Type B pancreatic cell (in vitro differentiated cells): ENCODE measurements around the gene MEIS2. TPM values are rescaled to one million over a fixed set of nuclear protein-coding genes. Genes with fewer than 3 reads are reported as not detected.

Source experiments
- DNase-seq: peaks from one replicate; pipeline ENCODE4 v3.0.0; 2021; ENCODE audit warnings: mixed read lengths; ENCODE audit not compliant: unreplicated experiment; ENCODE audit errors: extremely low spot score
- H3K27ac Mint-ChIP-seq: 2 replicates; pipeline ENCODE4 v1.8.0; 2021; ENCODE audit warnings: mild to moderate bottlenecking, mixed read lengths
- H3K27me3 Mint-ChIP-seq: 2 replicates; pipeline ENCODE4 v1.8.0; 2021; ENCODE audit warnings: mixed read lengths
- H3K36me3 Mint-ChIP-seq: 2 replicates; pipeline ENCODE4 v1.8.0; 2021; ENCODE audit warnings: mixed read lengths
- H3K4me1 Mint-ChIP-seq: one replicate; pipeline ENCODE4 v1.8.0; 2021; ENCODE audit warnings: mixed read lengths; ENCODE audit not compliant: unreplicated experiment
- H3K4me3 Mint-ChIP-seq: 2 replicates; pipeline ENCODE4 v1.8.0; 2021; ENCODE audit warnings: mild to moderate bottlenecking, mixed read lengths
- H3K9me3 Mint-ChIP-seq: 2 replicates; pipeline ENCODE4 v1.8.0; 2021; ENCODE audit warnings: mixed read lengths
- total RNA-seq: library from RNA; stranded (reverse); gene quantifications from 2 replicates; pipeline ENCODE4 v1.2.1, GENCODE V29; 2021; ENCODE audit warnings: low replicate concordance
- TF ChIP-seq, protein P1 (sequence below): fragments of 200-600 bp; sonication (generic); conservative IDR thresholded peaks from 2 replicates; pipeline ENCODE4 v1.5.0; 2021; ENCODE audit warnings: antibody characterized with exemption, mild to moderate bottlenecking

The MEIS2 gene
- total RNA-seq, 1 donor from 2014 or later, result 211 TPM

DNA sequence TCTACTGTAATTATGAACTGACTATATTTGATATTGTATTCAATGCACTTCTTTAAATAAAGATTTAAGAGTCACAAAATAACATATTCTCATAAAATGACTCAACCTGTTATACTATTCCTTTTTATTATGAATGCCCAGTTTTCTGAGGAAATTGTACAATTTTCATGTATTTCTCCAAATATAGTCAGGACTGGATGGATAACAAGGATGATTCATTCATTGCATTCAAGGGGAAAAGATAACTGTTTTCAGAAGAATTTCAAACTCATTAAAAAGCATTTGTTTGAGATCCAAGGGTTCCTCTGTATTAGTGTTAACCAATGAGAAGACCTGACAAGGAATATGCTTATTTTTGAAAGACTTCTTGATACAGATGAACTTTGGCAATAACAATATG, 163.7 kb downstream of the MEIS2 start:
- Mint-ChIP-seq H3K4me3 (no peak overlapping the region), H3K9me3 (no peaks in the 10 kb centered on the region), H3K4me1 (peaks cover 35% of the 10 kb centered on the region), H3K36me3 (peaks cover 57% of the 10 kb centered on the region), H3K27ac (no peak overlapping the region), H3K27me3 (no peaks in the 10 kb centered on the region)
- no peak for DNase-seq
- TF ChIP-seq, protein P1, sequence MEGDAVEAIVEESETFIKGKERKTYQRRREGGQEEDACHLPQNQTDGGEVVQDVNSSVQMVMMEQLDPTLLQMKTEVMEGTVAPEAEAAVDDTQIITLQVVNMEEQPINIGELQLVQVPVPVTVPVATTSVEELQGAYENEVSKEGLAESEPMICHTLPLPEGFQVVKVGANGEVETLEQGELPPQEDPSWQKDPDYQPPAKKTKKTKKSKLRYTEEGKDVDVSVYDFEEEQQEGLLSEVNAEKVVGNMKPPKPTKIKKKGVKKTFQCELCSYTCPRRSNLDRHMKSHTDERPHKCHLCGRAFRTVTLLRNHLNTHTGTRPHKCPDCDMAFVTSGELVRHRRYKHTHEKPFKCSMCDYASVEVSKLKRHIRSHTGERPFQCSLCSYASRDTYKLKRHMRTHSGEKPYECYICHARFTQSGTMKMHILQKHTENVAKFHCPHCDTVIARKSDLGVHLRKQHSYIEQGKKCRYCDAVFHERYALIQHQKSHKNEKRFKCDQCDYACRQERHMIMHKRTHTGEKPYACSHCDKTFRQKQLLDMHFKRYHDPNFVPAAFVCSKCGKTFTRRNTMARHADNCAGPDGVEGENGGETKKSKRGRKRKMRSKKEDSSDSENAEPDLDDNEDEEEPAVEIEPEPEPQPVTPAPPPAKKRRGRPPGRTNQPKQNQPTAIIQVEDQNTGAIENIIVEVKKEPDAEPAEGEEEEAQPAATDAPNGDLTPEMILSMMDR, result no peak

DNA sequence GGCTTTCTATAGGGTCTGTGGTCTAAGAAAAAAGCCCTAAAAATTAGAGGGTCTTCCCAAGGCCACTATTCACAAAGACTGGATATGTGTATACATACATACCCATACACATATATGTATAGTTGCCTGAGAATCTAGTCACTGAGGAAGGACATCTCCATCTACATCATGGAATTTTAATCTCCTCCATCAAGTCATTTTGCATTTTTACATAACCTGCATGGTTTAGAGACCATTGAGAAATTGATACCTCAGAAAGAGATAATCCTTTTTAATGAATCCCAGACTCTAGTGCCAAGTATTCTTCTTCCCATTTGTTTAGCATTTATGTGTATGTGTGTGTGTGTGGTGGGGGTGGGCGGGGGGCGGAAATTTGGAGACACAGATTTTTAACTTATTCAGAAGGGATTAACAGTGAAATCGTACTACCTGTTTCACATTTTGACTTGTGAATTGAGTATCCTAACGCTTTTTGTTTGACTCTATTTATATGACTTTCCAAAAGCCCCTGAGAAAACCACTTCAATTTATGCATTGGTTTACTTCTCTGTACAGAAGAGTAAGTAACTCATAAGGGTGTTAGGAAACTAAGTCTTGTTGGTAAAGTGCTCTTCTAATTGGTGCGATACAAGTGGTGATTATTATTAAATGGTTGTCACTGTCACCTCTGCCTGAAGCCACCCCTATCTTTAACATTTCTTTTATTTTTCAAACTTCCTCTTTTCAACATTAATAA, 166.9 kb downstream of the MEIS2 start:
- Mint-ChIP-seq H3K27me3 (no peaks in the 10 kb centered on the region), H3K9me3 (no peaks in the 10 kb centered on the region), H3K27ac (no peak overlapping the region), H3K4me3 (no peak overlapping the region), H3K36me3 (peaks cover 59% of the 10 kb centered on the region), H3K4me1 (peaks cover 16% of the 10 kb centered on the region)
- TF ChIP-seq, protein P1, result no peak
- no peak for DNase-seq

DNA sequence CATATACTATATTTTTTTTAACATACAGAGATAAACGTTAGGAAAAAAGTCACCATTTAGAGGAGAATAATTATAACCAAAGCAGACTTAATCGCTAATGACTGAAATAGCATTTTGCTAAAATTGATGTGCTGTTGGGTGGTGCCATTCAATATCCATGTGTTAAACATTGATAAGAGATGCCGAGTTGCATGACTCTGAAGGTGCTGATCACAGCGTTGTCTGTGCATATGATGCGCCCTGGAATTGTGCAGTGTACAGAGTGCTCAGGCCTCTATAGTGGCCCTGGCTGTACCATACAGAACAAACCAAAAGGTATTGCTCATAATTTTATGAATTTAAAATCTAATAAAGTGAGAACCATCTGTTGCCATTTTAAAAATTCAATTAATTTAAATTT, 168.3 kb downstream of the MEIS2 start:
- Mint-ChIP-seq H3K36me3 (peaks cover 61% of the 10 kb centered on the region), H3K27me3 (no peaks in the 10 kb centered on the region), H3K4me3 (no peak overlapping the region), H3K27ac (no peak overlapping the region), H3K9me3 (no peaks in the 10 kb centered on the region), H3K4me1 (peaks cover 18% of the 10 kb centered on the region)
- TF ChIP-seq, protein P1, result no peak
- DNase-seq, result no peak

DNA sequence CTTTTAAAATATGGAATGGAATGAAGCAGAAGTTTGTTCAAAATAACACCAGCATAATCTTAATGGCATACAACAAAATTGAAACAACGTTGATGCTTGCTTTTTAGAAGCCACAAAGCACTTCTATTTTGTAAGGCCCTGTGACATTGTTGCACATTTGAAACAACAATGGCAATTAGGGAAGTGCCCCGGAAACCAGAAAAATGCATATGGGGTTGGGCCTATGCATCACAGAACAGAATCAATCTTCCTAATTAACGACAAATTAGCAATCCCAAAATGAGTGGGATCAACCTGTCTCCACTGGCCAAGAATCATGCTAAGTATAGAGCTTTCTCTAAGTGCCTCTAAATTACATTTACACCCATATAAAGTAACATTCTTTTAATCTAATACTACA, 168.9 kb downstream of the MEIS2 start:
- Mint-ChIP-seq H3K9me3 (no peaks in the 10 kb centered on the region), H3K4me1 (peaks cover 24% of the 10 kb centered on the region), H3K27ac (no peak overlapping the region), H3K36me3 (peaks cover 57% of the 10 kb centered on the region), H3K27me3 (no peaks in the 10 kb centered on the region), H3K4me3 (no peak overlapping the region)
- DNase-seq, result no peak
- TF ChIP-seq, protein P1, result no peak

DNA sequence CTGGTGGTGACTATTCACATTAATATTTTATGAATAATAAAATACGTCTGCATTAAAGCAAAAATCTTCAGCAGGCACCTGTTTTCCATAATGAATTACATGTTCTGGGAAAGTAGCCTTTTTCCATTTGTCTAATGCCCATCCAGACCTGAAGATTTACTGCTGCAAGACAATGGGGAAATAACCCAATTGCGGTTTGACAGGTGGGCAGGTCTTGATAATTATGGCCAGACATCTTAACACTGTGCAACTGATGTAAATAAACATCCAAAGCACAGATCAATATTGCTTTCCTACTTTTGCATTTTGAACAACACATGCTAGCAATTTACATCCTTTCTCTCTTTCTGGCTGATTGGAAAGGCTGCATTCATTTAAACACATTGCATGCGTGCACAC, 173.9 kb downstream of the MEIS2 start:
- Mint-ChIP-seq H3K36me3 (peaks cover 66% of the 10 kb centered on the region), H3K4me3 (no peak overlapping the region), H3K4me1 (peaks cover 38% of the 10 kb centered on the region), H3K27me3 (no peaks in the 10 kb centered on the region), H3K9me3 (no peaks in the 10 kb centered on the region), H3K27ac (no peak overlapping the region)
- TF ChIP-seq, protein P1, result no peak
- DNase-seq, result no peak
